GM18499 (cell line): ENCODE data around the gene ANKFN1.
"Not testable (repeated sequence)": the region's sequence is repeated elsewhere in the genome, so short reads cannot be mapped to it uniquely, and the experiment has no call there.

Experiments used
- ATAC-seq: cut with Tn5 transposase; IDR thresholded peaks from one replicate; pipeline ENCODE4 v1.9.1; 2021; ENCODE audit warnings: moderate number of reproducible peaks; ENCODE audit not compliant: insufficient read depth, unreplicated experiment

ANKFN1 gene

GRCh38 chr17:56284482-56284881 lies 131.2 kb downstream of the ANKFN1 start:
- no peak for ATAC-seq

- not testable (repeated sequence) for ATAC-seq
Observed at GRCh38 chr17:56288786-56289185, 135.5 kb downstream of the ANKFN1 start.

GRCh38 chr17:56289321-56289720 lies 136.0 kb downstream of the ANKFN1 start:
- ATAC-seq: no peak

- ATAC-seq: no peak
Observed at GRCh38 chr17:56290101-56290801, 137.0 kb downstream of the ANKFN1 start.

GRCh38 chr17:56290802-56291118 lies 137.5 kb downstream of the ANKFN1 start:
- ATAC-seq: no peak

- ATAC-seq: no peak
Observed at GRCh38 chr17:56291226-56291805, 138.0 kb downstream of the ANKFN1 start.

- ATAC-seq: no peak
Observed at GRCh38 chr17:56292010-56292409, 138.7 kb downstream of the ANKFN1 start.

- ATAC-seq: no peak
Observed at GRCh38 chr17:56292578-56292977, 139.3 kb downstream of the ANKFN1 start.

GRCh38 chr17:56297184-56297583 lies 143.9 kb downstream of the ANKFN1 start:
- no peak for ATAC-seq

GRCh38 chr17:56298846-56299245 lies 145.6 kb downstream of the ANKFN1 start:
- ATAC-seq: no peak

GRCh38 chr17:56300144-56300543 lies 146.9 kb downstream of the ANKFN1 start:
- no peak for ATAC-seq

GRCh38 chr17:56305007-56305406 lies 151.7 kb downstream of the ANKFN1 start:
- ATAC-seq: no peak

GRCh38 chr17:56309897-56310296 lies 156.6 kb downstream of the ANKFN1 start:
- no peak for ATAC-seq

- no peak for ATAC-seq
Observed at GRCh38 chr17:56310782-56311181, 157.5 kb downstream of the ANKFN1 start.

GRCh38 chr17:56313201-56313600 lies 159.9 kb downstream of the ANKFN1 start:
- ATAC-seq: no peak

- no peak for ATAC-seq
Observed at GRCh38 chr17:56314026-56314425, 160.8 kb downstream of the ANKFN1 start.

- ATAC-seq: no peak
Observed at GRCh38 chr17:56314984-56315602, 161.8 kb downstream of the ANKFN1 start.

GRCh38 chr17:56316604-56317003 lies 163.3 kb downstream of the ANKFN1 start:
- no peak for ATAC-seq

GRCh38 chr17:56317351-56318208 lies 164.3 kb downstream of the ANKFN1 start:
- no peak for ATAC-seq

- no peak for ATAC-seq
Observed at GRCh38 chr17:56319531-56319930, 166.3 kb downstream of the ANKFN1 start.

GRCh38 chr17:56320443-56320842 lies 167.2 kb downstream of the ANKFN1 start:
- ATAC-seq: no peak
